Left forelimb (tissue), 1 donor: ENCODE results near the gene AXL.
A peak's percentile ranks its signal among the peaks of the same experiment; 100 is the strongest.
"Not testable (repeated sequence)": the region's sequence is repeated elsewhere in the genome, so short reads cannot be mapped to it uniquely, and the experiment has no call there.

Source experiments
- DNase-seq: peaks from one replicate; pipeline ENCODE4 v3.0.0-alpha.2; 2018; ENCODE audit warnings: low spot score

Gene AXL

GRCh38 chr19:41218615-41219507 lies at the start of gene AXL:
Gene AXL, plus strand, starts transcription at chr19:41219223. Its CDS starts 170 bp downstream, at chr19:41219393.
- DNase-seq = peak; percentile 89

GRCh38 chr19:41172297-41173164 lies 46.5 kb upstream of the AXL start:
- no peak for DNase-seq

GRCh38 chr19:41174297-41174928 lies 44.6 kb upstream of the AXL start:
- no peak for DNase-seq

GRCh38 chr19:41175801-41176777 lies 42.9 kb upstream of the AXL start:
- no peak for DNase-seq

GRCh38 chr19:41180173-41180572 lies 38.9 kb upstream of the AXL start:
- not testable (repeated sequence) for DNase-seq

GRCh38 chr19:41186971-41187883 lies 31.8 kb upstream of the AXL start:
- DNase-seq = no peak

GRCh38 chr19:41187884-41188279 lies 31.1 kb upstream of the AXL start:
- no peak for DNase-seq

GRCh38 chr19:41189425-41190065 lies 29.5 kb upstream of the AXL start:
- DNase-seq = no peak

- DNase-seq = no peak
These were observed 26.2 kb upstream of the AXL start, which contains the start of gene CYP2S1 for GRCh38 chr19:41192574-41193429. Gene CYP2S1, plus strand, starts transcription at chr19:41193219. Its CDS starts 46 bp downstream, at chr19:41193265.

- DNase-seq = no peak
These were observed 25.4 kb upstream of the AXL start for GRCh38 chr19:41193430-41194156.

GRCh38 chr19:41194157-41194552 lies 24.9 kb upstream of the AXL start:
- DNase-seq = no peak

GRCh38 chr19:41195675-41196497 lies 23.1 kb upstream of the AXL start:
- no peak for DNase-seq

GRCh38 chr19:41198559-41198958 lies 20.5 kb upstream of the AXL start:
- DNase-seq = no peak

- no peak for DNase-seq
These were observed 15.7 kb upstream of the AXL start for GRCh38 chr19:41203371-41203770.

- not testable (repeated sequence) for DNase-seq
These were observed 14.7 kb upstream of the AXL start for GRCh38 chr19:41204338-41204737.

- DNase-seq = no peak
These were observed 13.0 kb upstream of the AXL start for GRCh38 chr19:41205995-41206394.

GRCh38 chr19:41206456-41206855 lies 12.6 kb upstream of the AXL start:
- DNase-seq = no peak
